ENCODE results near the gene CHRNA4.
A peak's percentile ranks its signal among the peaks of the same experiment; 100 is the strongest.

Gene CHRNA4

DNA sequence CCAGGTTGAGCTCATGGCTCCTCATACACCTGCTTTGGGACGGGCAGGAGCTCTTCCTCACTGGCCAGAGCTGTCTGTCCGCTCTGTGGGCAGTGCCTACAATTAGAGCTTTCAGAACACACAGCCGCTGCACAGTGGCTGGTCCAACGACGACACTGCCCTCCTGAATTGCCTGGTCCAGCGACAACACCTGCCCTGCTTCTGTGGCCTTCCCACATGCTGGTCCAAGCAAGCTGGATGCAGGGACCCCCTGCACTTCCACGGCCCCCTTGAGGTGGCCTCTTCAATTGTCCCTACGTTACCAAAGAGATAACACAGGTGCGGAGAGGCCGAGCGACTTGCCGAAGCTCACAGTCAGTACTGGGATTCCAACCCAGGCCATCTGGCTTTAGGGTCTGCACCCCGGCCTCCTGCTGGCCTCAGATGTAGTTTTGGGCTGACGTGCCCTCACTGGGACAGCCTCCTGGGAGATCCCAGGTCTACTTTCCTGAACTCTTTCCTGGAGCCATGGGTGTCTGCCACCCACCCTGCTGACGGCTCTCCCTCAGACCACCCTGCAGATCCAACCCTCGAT lies 1.4 kb upstream of the CHRNA4 start:
- no peak for DNase-seq

DNA sequence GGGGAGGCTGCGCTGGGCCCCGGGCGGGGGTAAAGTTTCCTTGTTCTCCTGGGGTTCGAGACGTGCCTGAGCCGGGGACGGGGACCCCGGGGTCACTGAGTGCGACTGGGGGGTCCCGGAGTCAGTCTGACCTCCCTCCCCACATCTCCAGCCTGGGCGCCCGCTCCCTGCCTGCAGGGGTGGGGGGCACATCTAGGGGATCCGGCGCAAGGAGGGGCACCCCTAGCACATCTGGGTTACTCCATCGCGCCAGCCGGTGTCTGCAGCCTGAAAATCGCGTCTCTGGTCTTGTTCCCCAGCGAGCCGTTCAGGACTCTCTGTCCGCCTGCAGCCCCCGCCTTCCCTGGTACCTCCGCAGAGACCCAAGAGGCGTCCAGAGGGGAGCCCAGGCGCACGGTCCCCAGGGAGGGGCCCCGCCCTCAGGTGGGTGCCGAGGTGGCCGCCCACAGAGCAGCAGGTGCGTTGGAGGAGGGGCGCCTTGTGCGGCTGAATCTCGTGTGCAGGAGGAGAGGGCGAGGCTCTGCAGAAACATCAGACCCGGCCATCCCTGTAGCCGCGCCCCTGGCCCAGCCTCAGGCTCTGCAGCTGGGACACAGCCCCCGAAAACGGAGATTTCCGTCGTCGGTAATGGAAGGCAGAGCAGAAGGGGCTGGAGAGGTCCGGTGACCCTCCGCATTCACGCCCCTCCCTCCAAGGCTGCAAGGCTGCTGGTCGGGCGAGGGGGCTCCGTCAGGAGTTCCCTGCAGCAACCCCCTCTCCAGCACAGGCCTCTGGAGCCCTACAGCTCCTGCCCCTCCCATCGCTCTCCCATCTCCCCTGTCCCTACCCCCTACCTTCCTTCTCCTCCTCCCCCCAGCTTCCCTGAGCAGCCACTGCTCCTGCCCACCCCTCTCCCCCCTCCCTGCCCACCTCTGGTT lies 628 bp upstream of the CHRNA4 start:
- DNase-seq, result no peak

DNA sequence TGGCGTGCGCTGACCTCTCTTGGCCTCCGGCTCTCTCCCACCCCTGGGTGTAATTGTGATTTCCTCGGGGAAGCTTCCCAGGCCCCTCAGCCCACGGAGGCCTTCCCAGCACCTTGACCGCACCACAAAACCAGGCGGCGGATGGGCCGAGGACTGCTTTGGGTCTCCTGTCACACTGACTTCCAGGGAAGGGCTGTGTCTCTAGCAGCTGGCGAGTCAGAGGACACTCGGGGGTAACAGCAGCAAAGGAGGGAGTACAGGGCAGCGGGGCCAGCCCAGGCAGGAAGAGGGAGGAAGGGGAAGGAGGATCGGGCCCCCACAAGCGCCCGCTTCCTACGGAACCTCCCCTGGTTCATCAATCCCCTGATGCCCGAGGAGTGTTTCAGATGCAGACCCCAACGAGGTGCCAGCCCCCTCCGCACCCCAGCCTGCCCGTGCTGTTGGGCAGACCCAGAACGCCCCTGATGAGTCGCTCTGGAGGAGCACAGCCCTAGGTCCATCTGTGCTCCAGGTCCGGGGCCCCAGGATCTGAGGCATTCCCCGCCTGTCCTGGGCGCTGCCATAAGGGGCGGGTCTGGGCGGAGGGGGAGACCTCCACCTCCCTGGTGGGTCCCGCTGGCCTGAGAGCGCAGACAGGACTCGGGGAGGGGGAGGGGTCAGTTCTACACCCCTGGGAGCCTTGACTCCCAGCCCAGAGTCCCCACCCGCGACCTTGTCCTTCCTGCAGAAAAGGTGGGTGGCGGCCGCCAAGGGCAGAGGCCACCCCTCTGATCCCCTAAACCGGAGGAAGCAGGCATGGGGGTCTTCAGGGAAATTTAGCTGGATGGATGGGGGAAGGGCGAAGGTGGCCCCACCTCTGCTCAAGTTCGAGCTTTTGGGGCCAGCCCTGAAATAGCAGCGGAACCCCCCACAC lies 956 bp downstream of the CHRNA4 start:
- no peak for DNase-seq

DNA sequence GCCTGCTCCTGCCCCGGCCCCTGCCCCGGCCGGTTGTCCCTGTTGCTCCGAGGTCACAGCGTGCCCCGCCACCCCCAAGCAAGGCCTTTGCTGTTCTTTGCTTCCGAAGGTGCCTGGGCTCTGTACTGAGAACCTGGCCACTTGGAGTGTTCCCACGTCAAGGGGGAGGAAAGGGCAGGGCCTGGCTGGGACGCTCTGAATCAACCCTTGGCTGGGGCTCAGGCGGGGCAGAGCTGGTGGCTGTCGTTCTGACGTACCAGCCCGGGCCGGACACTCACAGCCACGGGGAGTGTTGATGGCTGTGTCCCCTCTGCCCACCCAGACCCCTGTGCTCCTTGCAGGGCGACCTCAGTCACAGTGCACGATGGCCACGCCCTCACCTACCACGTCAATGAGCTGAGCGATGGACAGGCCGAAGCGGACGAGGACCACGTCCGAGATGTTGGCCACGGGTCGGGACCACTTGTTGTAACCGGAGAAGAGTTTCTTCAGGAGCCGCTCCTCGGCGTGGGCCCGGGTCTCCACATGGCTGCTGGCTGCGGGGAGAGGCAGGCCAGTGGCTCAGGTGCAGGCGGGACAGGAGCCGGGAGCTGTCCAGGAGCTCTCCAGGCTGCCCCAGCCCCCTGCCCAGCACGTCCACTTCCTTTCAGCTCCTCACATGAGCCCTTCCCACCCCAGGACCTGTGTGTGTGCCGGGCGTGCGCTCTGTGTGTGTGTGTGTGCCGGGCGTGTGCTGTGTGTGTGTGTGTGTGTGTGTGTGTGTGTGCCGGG lies 1.8 kb downstream of the CHRNA4 start:
- DNase-seq, result no peak

DNA sequence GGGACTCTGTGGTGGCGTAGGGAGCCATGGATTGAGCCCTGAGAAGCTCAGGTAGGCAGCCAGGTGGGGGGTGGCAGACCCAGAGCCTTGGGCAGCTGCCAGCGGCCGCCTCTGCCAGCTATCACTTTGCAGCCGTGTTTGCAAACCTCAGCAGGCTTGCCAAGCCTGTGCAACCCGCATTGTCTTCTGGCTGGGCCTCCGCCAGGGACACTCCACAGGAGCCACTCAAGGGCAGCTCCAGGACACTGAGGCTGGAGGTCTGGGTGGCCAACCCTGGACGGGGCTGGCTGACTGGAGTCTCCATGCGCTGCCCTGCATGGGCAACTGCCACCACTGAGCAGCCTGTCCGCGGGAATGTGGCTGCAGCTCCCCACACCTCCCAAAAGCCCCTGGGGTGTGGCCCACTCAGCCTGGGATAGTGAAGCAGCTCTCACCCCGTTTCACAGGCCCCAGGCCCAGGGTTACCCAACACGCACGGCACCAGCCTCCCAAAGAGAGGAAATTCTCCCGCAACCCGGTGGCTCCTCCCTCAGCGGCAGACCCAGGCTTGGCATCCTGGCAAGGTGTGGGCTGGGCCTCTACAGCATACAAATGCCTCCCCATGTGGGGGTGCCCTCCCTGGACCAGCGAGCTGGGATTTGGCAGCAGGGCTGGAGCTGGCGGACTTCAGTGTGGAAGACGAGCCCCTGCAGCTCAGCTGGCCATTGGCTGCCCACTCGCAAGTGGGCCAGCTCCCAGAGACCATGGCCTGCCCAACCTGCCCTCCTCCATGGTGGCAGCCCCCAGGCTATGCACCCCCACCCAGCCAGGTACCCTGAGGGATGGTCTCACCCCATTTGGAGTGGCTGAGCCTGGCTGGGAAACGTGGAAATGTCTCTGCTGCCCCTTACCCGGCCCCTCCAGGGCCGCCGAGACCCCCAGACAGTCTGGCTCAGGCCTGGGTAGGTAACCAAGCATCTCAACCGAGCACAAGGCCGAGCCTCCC lies 2.9 kb downstream of the CHRNA4 start:
- DNase-seq, result peak; percentile 91

DNA sequence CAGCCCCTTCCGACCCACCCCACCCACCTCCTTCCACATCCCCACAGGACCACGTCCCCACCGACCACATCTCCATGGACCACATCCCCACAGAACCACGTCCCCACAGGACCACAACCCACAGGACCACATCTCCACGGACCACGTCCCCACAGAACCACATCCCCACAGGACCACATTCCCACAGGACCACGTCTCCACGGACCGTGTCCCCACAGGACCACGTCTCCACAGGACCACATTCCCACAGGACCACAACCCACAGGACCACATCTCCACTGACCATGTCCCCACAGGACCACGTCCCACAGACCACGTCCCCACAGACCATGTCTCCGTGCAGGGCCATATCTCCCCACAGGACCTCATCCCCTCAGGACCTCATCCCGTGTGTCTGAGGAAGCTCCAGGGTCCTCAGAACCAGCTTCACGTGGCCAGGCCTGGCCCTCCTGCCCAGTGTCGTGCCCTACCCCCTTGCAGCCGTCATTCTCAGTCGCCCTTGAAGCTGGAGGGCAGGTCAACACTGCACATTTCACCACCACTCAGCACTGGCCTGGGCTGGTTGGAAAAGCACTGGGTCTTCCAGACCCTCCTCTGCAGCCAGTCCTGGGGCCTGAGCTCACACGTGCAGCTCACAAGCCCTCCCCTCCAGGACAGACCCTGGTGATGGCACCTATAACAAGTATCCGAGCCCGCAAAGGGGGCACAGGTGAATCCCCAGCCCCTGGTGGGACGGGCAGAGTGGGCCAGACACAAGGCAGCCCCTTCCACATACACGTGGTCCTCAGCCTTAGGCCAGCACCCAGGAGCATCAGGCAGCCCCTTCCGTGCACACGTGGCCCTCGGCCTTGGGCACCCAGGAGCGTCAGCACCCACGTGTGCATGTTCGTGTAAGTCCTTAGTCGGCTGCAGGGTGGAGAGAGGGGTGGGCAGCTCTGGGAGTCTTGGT lies 3.9 kb downstream of the CHRNA4 start:
- DNase-seq, result no peak

DNA sequence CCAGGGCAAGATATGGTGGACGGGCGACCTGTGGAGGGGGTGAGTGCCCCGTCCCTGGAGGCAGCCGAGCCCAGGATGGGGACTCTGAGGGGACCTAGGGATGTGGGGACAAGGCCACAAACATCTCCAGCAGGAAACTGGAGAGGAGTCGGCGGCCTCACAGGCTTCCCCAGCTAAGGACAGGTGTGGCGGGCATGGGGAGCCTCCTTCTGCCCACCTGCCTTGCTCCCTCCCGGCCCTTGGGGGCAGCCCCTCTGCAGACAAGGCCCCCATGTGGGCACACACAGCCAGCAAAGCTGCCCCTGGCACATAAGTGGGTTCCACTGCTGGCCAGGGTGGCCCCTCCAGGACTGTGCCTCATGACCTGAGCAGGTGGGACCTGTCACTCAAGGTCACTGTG lies 4.6 kb downstream of the CHRNA4 start:
- DNase-seq, result no peak

DNA sequence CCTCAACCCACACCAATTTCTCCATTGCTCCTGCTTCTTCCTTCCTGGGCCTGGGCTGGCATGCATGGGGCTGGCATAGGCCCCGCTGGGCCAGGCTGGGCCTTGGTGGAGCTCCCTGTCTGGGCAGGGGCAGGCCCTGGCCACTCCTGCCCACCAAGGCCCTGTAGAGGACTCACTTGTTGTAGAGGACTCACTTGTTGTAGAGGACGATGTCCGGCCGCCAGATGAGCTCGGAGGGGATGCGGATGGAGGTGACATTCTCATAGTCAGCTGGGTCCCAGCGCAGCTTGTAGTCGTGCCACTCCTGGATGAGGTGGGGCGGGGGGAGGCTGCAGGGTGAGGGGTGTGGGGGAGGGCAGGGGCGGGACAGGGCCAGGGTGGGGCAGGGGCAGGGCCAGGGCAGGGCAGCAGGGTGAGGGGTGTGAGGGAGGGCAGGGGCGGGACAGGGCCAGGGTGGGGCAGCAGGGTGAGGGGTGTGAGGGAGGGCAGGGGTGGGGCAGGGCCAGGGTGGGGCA lies 5.3 kb downstream of the CHRNA4 start:
- DNase-seq, result no peak

DNA sequence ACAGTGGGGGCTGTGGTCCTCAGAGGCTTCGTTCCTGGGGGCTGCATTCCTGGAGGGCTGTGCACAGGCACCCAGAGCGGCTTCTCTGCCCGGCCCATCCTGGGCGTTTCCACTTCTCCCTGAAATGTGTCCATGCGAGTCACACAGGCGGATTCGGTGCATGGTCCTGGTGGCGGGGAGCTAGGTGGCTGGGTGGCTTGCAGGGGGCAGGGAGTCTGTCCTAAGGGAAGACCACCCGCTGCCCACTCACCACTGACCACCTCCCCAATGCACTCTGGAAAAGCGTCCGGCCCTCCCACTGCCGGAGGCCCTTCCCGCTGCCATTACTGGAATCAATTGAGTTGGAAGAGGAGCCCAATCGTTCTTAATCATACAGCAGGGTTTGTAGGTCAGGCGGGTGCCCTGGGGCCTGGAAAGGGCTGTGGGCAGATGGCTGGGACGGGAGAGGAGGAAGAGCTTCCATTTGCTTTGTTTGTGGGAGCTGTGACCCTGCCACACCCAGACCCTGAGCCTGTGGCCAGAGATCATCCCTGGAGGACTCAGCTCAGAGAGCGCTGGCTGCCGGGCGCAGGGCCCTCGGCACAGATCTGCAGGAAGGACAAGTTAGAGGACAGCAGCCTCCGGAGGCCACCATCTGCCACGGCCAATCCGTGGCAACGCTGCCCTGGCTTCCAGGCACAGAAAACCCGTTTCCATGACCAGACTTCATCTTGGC lies 6.4 kb downstream of the CHRNA4 start:
- no peak for DNase-seq

DNA sequence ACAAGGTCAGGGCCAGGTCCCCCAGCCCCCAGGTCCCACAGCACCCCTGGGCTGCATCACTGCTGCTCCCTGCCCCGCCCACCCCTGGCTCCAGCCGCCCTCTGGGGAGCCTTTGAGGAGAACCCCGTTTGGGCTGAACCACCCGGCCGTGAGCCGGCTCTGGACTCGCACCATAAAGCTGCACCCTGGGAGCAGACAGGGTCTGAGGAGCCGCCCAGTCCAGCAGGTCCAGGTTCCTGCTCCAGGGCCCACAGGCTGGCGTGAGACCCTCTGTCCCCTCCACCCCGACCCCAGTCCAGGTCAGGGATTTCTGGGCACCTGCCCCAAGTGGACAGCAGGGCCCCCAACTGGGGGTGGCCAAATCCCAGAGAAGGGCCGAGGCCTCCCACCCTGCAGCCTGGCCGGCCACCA lies 8.3 kb downstream of the CHRNA4 start:
- DNase-seq, result no peak

DNA sequence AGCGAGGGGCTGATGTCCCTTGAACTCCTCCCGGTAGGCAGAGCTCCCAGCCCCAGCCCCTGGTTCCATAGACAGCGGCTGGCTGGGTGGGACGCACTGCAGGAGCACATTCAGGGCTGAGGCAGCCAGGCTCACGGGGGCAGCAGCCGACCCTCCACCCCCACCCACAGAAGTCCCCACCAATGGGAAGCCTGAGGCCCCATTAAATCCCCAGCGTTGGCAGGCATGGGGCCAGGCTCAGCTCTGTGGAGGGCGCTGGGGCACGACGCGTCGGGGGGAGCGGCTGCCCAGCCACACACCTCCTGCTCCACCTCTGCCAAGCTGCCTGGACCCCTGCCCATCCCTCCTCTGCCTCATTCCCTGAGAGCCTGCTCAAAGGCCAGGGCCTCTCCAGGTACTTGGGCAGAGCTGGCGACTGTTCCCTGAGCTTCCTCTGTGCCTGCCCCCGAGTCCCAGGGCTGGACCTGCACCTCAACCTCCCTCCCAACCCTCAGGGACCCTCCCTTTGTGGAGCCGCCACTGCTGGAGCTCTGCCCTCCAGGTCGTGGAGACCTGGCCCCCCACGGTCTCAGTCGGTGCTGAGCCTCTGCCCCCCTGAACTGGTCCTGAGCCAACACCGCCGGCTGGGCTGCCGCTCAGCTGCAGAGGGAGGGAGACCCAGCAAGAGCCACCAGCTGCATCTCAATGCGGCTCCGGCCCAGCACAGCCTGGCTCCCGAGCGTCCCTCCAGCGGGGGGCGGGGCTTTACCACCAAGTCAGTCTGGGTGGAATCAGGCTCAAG lies 9.1 kb downstream of the CHRNA4 start:
- peak; percentile 96 for DNase-seq

DNA sequence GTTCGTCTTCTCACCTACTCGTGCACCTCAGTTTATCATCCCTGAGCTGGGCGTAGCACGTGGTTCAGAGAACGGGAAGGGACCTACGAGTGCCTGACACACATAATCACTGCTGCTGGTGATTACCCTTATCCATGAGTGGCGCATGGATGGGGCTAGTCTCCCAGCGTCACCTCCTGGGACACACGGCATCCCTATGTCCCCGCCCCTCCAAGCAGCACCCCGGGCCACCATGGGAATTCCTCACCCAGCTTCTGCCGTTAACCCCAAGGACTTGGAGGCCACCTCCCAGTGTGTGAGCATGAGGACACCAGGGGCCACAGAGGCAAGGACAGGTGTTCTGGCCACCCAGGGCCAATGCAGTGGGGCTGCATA lies 9.8 kb downstream of the CHRNA4 start:
- no peak for DNase-seq

DNA sequence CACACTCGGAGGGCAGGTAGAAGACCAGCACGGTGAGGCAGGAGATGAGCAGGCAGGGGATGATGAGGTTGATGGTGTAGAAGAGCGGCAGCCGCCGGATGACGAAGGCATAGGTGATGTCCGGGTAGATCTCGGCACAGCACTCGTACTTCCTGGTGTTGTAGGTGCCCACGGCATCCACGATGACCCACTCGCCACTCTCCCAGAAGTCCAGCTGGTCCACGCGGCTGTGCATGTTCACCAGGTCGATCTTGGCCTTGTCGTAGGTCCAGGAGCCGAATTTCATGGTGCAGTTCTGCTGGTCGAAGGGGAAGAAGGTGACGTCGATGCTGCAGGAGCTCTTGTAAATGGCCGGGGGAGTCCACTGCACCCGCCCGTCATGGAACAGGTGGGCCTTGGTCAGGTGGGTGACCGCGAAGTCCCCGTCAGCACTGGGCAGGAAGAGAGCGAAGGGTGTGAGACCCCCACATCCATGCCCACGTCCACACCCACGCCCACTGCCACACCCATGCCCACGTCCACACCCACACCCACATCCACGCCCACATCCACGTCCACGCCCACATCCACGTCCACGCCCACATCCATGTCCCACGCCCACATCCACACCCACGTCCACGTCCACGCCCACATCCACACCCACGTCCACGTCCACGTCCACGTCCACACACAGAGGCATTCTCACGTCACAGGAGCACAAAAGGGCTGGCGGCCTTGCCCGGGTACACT lies 10.4 kb downstream of the CHRNA4 start:
- DNase-seq, result no peak

DNA sequence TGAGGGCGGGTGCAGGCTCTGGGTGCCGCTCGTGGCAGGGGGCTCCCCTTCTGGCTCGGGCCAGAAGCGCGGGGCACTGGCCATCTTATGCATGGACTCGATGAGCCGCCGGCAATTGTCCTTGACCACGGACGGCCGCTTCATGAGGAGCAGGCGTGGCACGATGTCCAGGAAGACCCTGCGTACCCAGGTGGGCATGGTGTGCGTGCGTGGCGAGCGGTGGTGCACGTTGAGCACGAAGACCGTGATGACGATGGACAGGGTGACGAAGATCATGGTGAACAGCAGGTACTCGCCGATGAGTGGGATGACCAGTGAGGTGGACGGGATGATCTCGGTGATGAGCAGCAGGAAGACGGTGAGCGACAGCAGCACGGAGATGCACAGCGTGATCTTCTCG lies 11.0 kb downstream of the CHRNA4 start:
- no peak for DNase-seq

DNA sequence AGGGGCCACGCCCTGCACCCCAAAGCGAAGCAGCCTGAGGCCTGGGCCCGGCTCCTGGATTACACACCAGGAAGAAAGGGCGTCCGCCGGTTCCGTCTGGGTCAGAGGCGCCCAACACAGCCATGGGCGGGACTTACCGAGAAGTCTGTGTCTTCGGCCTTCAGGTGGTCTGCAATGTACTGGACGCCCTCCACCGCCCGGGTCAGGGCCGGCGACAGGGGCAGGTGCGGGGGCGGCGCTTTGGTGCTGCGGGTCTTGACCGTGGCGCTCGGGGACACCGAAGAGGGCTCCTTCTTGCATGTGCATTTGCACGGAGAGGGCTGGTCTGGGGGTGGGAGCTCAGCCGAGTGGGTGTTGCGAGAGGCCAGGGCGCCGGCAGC lies 11.6 kb downstream of the CHRNA4 start:
- no peak for DNase-seq

DNA sequence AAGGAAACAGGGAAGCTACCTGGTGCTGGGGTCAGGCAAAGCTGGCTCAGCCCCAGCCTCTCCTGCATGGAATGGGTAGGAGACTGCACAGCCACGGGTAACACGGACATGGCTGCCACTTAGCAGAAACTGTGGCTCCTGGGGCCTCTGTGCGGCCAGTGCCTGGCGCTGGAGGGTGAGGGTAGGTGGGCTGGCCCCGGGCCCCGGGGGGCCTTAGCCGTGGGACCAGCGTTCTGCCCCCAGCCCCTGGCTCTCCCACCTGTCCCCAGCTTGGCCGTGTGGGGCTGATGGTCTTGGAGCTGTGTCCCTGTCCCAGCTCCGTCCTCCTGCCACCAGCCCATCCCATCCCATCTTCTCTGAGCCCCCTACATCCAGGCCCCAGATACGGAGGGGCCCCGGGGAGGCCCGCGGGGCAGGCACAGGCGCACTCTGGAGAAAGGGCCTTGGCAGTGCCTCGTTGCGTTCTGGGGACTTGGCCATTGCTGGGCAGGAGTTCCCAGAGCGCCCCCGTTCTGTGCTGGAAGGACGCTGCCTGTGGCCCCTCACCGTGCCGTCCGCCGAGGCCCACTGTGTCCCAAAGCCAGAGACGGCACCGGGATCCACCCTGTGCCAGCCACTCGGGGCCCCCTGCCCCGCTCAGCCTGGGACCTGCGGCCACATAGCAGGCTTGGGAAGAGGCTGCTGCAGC lies 12.2 kb downstream of the CHRNA4 start:
- DNase-seq, result no peak

Measured in NCI-H1092 treated with DMSO at 0.1 percent for 48 hours (cell line).